AG20443 (cell line): ENCODE measurements around the gene CDK14.

Experiments used
- DNase-seq: peaks from one replicate; pipeline ENCODE4 v3.0.0; 2012; ENCODE audit warnings: low spot score, mixed read lengths

CDK14 gene

GRCh38 chr7:90595801-90596670 lies at the start of gene CDK14:
CDK14 (plus strand) TSS chr7:90596321; CDS start chr7:90596628, 307 bp downstream.
- peak; percentile 90 for DNase-seq

- DNase-seq = no peak
These were observed 45.1 kb upstream of the CDK14 start for GRCh38 chr7:90551036-90551435.

- DNase-seq = peak; percentile 14
These were observed 43.6 kb upstream of the CDK14 start for GRCh38 chr7:90552521-90552920.

DNA sequence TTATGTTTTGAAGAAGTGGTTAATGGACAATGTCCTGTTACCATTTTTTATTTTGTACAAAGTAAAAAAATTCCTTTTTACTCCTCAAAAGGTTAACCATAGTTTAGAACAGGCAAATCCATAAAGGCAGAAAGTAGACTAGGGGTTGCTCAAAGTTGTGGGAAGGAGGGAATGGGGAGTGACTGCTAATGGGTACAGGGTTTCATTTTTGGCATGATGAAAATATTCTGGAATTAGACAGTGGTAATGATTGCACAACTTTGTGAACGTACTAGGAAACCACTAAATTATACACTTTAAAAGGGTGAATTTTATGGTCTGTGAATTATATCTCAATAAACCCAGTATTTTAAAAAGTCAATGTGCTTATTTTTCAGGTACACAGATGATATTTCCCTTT lies 35.4 kb upstream of the CDK14 start:
- peak; percentile 46 for DNase-seq

DNA sequence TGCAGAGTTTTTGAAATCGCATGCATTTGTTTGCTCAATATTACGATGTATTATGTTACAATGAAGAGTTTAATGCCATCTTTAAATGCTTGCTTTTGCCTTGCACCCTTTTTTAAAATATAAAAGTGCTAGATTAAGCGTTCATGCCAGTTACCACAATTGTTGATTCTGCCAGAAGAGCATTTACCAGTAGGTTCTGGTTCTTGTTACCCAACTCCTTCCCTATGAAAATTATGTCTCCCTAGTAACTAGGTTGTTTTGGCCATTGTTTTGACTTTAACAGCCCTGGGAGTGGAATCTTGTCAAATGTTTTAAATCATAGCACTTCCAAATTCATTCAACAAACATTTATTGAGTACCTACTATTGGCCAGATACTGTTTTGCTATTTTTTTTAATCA lies 32.8 kb upstream of the CDK14 start:
- peak; percentile 31 for DNase-seq

DNA sequence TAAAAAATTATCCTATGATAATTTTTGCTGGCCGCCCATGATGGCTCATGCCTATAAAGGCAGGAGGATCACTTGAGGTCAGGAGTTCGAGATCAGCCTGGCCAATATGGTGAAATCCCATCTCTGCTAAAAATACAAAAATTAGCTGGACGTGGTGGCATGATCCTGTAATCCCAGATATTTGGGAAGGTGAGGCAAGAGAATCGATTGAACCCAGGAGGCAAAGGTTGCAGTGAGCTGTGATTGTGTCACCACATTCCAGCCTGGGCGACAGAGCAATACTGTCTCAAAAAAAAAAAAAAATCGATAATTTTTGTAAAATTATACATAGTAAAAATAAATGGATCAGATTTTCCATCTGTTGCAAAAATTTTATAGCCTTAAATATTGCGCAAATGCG lies 31.7 kb upstream of the CDK14 start:
- DNase-seq = no peak

DNA sequence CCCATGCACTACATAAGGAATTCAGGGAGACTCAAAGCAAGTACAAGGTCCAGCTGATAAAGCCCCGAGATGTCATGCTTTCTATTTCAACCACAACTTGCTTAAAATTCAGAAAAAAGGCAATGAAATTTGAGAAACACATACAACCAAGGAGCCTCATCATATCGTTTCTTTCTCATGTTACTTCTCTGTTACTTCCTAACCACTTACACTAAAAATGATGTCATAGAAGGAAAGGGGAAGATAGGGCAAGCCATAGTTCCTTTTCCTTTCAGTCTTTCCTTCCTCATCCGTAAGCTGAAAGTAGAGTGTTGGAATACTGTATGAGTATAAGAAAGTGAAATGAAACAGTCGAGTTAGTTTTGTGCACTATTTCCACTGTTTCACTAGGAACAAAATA lies 27.9 kb upstream of the CDK14 start:
- DNase-seq = no peak

DNA sequence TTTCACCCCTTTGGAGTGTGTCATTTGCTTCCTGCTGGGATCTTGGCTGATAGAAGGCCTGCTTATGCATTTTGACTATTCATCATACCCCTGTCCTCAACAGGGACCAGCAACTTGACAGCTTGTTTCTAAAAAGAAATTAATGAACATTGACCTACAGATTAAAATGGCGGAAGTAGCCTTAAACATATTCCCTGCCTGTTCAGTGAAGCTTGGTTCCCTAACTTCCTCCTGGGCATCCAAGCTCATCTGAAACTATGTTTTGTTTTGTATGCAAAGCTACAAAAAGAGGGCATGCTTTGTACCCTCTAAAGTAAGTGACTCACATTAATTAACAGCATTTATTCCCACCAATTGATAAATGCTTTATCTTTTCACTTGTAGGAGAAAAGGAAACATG lies 26.8 kb upstream of the CDK14 start:
- no peak for DNase-seq

DNA sequence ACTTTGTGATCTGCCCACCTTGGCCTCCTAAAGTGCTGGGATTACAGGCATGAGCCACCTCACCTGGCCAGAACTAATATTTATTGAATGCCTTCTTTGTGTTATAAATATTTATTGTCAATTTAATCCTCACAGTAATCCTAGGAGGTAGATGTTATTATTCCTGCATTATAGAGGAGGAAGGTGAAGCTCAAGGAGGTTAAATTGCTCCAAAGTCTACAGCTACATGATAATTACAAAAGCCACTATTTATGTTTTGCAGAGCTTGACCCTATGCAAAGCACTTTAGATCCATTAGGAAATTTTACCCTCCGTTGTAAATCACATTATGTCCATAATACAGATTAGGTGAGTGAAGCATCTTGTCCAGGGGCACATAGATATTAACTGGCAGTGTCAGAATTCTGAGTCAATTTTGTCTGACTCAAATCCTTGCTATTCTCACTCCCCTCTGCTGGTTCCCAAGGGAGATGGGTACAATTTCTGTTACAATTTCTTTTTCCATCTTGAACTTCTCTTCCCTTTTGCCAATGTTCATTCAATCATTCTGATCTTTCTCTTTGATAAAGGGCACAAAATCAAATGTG lies 25.7 kb upstream of the CDK14 start:
- no peak for DNase-seq

- DNase-seq = no peak
These were observed 21.8 kb upstream of the CDK14 start for GRCh38 chr7:90574146-90574819.

DNA sequence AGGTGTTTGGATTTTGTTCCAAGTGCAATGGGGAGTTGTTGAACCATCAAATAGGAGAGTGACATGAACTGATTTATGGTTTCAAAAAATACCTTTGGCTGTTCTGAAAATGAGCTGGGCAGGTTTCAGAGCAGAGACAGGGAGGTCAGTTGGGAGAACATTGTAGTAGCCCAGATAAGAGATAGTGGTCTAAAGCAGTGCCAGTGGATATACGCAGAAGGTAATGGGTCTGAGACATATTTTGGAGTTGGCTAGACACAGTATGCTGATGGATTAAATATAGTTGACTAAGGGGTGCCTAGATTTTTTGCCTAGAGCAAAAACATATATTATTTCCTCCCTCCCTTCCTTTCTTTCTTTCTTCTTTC lies 21.3 kb upstream of the CDK14 start:
- no peak for DNase-seq

GRCh38 chr7:90579181-90579688 lies 16.9 kb upstream of the CDK14 start:
- DNase-seq = peak; percentile 67

DNA sequence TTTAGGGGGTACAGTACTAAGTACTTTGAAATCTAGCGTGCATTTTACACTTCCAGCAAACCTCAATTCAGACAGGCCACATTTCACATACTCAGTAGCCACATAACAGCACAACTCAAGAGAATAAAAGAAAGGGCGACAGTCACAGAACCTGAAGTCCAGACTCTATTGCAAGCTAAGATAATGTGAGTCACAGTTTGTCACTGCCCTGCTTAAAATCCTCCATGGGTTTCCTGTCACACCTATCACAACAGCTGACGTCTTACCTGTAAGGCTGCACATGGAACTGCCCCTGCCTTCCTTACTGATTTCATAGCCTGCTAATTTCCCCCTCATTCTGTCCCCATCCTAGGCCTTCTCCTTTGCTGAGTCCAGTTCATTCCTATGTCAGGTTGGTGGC lies 16.1 kb upstream of the CDK14 start:
- DNase-seq = no peak

GRCh38 chr7:90582164-90582563 lies 14.0 kb upstream of the CDK14 start:
- DNase-seq = no peak

GRCh38 chr7:90584378-90584777 lies 11.7 kb upstream of the CDK14 start:
- no peak for DNase-seq

GRCh38 chr7:90586091-90586490 lies 10.0 kb upstream of the CDK14 start:
- no peak for DNase-seq

GRCh38 chr7:90587766-90588165 lies 8.4 kb upstream of the CDK14 start:
- no peak for DNase-seq

- DNase-seq = no peak
These were observed 4.1 kb upstream of the CDK14 start for GRCh38 chr7:90592033-90592432.

GRCh38 chr7:90593205-90593604 lies 2.9 kb upstream of the CDK14 start:
- no peak for DNase-seq

DNA sequence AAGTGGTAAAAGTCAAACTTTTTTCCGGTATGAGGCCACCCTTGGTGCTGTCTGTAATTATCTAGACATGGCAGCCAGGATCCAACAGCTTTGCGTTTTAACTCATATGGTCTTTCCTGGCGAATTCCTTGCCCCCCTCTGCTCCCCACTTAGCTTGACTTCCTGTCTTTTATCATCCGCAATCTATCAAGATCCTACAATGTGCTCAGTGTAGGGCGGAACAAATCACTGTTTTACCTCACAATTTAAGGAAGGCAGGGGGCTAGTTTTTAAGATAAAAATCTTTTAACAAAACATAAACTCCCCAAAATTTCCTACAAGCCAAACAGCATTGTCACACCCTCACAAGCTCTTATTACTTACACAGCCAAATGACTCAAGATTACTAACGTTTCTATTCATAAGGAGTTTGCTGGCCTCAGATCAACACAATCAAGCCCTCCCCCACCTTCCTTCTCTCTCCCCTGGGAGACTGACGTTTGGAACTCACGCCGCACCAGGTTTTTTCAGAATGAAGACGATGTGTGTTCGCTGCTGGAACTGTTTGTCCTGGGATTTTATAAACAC lies 1.3 kb upstream of the CDK14 start:
- peak; percentile 63 for DNase-seq

DNA sequence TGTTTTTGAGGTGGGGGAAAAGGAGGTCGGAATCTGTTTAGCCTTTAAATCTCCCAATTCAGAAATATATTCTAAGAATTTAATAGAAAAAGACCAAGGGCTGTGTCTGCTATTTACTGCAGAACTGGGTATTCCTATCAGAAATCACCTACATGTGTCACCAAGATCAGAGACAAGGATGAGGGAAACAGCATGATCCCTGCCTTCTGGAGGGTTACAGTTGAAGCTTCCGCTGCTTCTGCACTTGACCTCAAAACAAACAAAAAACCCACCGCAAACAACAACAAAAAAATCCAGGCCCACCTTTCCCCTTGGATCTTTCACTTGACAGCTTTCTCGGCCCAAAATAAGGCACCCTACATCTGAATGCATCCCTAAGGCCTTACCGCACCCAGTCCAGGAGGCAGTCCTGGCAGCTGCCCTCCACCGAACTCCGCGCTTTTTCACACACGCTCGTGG lies 750 bp upstream of the CDK14 start:
- no peak for DNase-seq
